IMR-90 (cell line): ENCODE measurements around the gene LAMA3. TPM values are rescaled to one million over a fixed set of nuclear protein-coding genes. Genes with fewer than 3 reads are reported as not detected.

Experiments used
- ATAC-seq: fragments of 200-7000 bp; cut with Tn5 transposase; 2 replicates; pipeline ENCODE4 v1.9.1; 2020; ENCODE audit warnings: low read depth, mild to moderate bottlenecking, moderate library complexity
- BruUV-seq: library from RNA; stranded (reverse); fragments of 400-500 nt; replicated peaks from 2 replicates; lab custom pipeline; 2021; lab: Mats Ljungman, UMichigan
- CTCF ChIA-PET: fragments of 300-600 bp; formaldehyde crosslinking; extraction: SDS; loops from one replicate; lab custom pipeline; 2021; ENCODE audit warnings: antibody characterized with exemption; lab: Yijun Ruan, JAX
- POLR2A ChIA-PET: fragments of 300-600 bp; sonication (Branson Sonifier 250); formaldehyde crosslinking; loops from one replicate; lab custom pipeline; 2022; ENCODE audit warnings: antibody characterized with exemption; ENCODE audit not compliant: unreplicated experiment; lab: Charles Lee
- DNase-seq: peaks from one replicate; pipeline ENCODE4 v3.0.0; 2013
- H2AFZ ChIP-seq: replicated peaks from 2 replicates; pipeline ENCODE3; 2013; ENCODE audit warnings: low read length, mild to moderate bottlenecking; ENCODE audit not compliant: poor library complexity
- H2AK5ac ChIP-seq: 2 replicates; pipeline ENCODE4 v1.6.1; 2013; ENCODE audit warnings: low read depth, low read length, inconsistent platforms
- H2AK9ac ChIP-seq: replicated peaks from 2 replicates; pipeline ENCODE3; 2013; ENCODE audit warnings: mild to moderate bottlenecking, low read depth, low read length, moderate library complexity; ENCODE audit not compliant: poor library complexity
- H2BK120ac ChIP-seq: 2 replicates; pipeline ENCODE4 v1.6.1; 2013; ENCODE audit warnings: low read depth, low read length, inconsistent platforms
- H2BK15ac ChIP-seq: 3 replicates; pipeline ENCODE4 v1.6.1; 2013; ENCODE audit warnings: low read depth, low read length, inconsistent platforms
- H2BK20ac ChIP-seq: 2 replicates; pipeline ENCODE4 v1.6.1; 2013; ENCODE audit warnings: low read depth, mild to moderate bottlenecking, inconsistent platforms, low read length, moderate library complexity
- H2BK5ac ChIP-seq: 2 replicates; pipeline ENCODE4 v1.6.1; 2013; ENCODE audit warnings: mild to moderate bottlenecking, low read depth, low read length, inconsistent platforms; ENCODE audit not compliant: poor library complexity, severe bottlenecking
- H3K14ac ChIP-seq: replicated peaks from 2 replicates; pipeline ENCODE4 v1.6.1; 2013; ENCODE audit warnings: low read depth, low read length, inconsistent platforms
- H3K18ac ChIP-seq: 2 replicates; pipeline ENCODE4 v1.6.1; 2013; ENCODE audit warnings: low read depth, low read length, control low read depth
- H3K23ac ChIP-seq: 2 replicates; pipeline ENCODE4 v1.6.1; 2013; ENCODE audit warnings: low read depth, low read length, inconsistent platforms
- H3K27ac ChIP-seq: 2 replicates; pipeline ENCODE4 v1.5.1; 2013; ENCODE audit warnings: mild to moderate bottlenecking, control low read depth, low read length; ENCODE audit not compliant: insufficient read depth
- H3K27me3 ChIP-seq: 2 replicates; pipeline ENCODE4 v1.6.1; 2013; ENCODE audit warnings: low read length; ENCODE audit not compliant: control insufficient read depth, insufficient read depth
- H3K36me3 ChIP-seq: 2 replicates; pipeline ENCODE4 v1.6.1; 2013; ENCODE audit warnings: low read length, mixed read lengths; ENCODE audit not compliant: control insufficient read depth, insufficient read depth
- H3K4ac ChIP-seq: 2 replicates; pipeline ENCODE4 v1.6.1; 2013; ENCODE audit warnings: low read depth, low read length, inconsistent platforms
- H3K4me1 ChIP-seq: 2 replicates; pipeline ENCODE4 v1.6.1; 2013; ENCODE audit warnings: low read length, mixed read lengths; ENCODE audit not compliant: control insufficient read depth, insufficient read depth
- H3K4me2 ChIP-seq: 2 replicates; pipeline ENCODE4 v1.6.1; 2013; ENCODE audit warnings: low read depth, mild to moderate bottlenecking, control low read depth, low read length, moderate library complexity
- H3K4me3 ChIP-seq: 2 replicates; pipeline ENCODE4 v1.5.1; 2013; ENCODE audit warnings: low read depth, mild to moderate bottlenecking, control low read depth, low read length, moderate library complexity; ENCODE audit not compliant: insufficient read depth
- H3K56ac ChIP-seq: 2 replicates; pipeline ENCODE4 v1.6.1; 2013; ENCODE audit warnings: low read length, inconsistent platforms; ENCODE audit not compliant: insufficient read depth; ENCODE audit errors: extremely low read depth
- H3K79me1 ChIP-seq, 2 experiments: 2 replicates each; pipeline ENCODE4 v1.6.1; 2013; ENCODE audit warnings: low read length in 2 of 2, inconsistent platforms in 1 of 2, low read depth in 1 of 2
- H3K9ac ChIP-seq: 2 replicates; pipeline ENCODE4 v1.6.1; 2013; ENCODE audit warnings: low read depth, low read length, control low read depth
- H3K9me1 ChIP-seq: 2 replicates; pipeline ENCODE4 v1.6.1; 2013; ENCODE audit warnings: low read length, inconsistent platforms; ENCODE audit not compliant: insufficient read depth
- H3K9me3 ChIP-seq: 2 replicates; pipeline ENCODE4 v1.6.1; 2013; ENCODE audit warnings: low read length; ENCODE audit not compliant: control insufficient read depth, insufficient read depth
- H4K20me1 ChIP-seq: 2 replicates; pipeline ENCODE4 v1.6.1; 2013; ENCODE audit warnings: low read length, inconsistent platforms; ENCODE audit not compliant: insufficient read depth
- H4K5ac ChIP-seq: 2 replicates; pipeline ENCODE4 v1.6.1; 2013; ENCODE audit warnings: mild to moderate bottlenecking, low read depth, low read length, control low read depth
- H4K8ac ChIP-seq, 2 experiments: 2 replicates each; pipeline ENCODE4 v1.6.1; 2013; ENCODE audit warnings: low read depth in 2 of 2, low read length in 2 of 2, control low read depth in 1 of 2, inconsistent platforms in 1 of 2
- H4K91ac ChIP-seq: 2 replicates; pipeline ENCODE4 v1.6.1; 2013; ENCODE audit warnings: low read depth, low read length, inconsistent platforms; ENCODE audit not compliant: insufficient read depth
- BHLHE40 ChIP-seq: fragments of 150-350 bp; IDR thresholded peaks from 2 replicates; pipeline ENCODE4 v1.6.1; 2016; ENCODE audit warnings: mild to moderate bottlenecking, low read depth, low read length
- CEBPB ChIP-seq: IDR thresholded peaks from 2 replicates; pipeline ENCODE4 v1.6.1; 2012; ENCODE audit warnings: low read depth, low read length, improper control_type of control experiment
- CHD1 ChIP-seq: IDR thresholded peaks from 2 replicates; pipeline ENCODE4 v1.6.1; 2012; ENCODE audit warnings: low read depth, low read length, improper control_type of control experiment
- MAZ ChIP-seq: IDR thresholded peaks from 2 replicates; pipeline ENCODE4 v1.6.1; 2012; ENCODE audit warnings: low read depth, mild to moderate bottlenecking, low read length, improper control_type of control experiment, moderate library complexity, borderline replicate concordance
- MXI1 ChIP-seq: IDR thresholded peaks from 2 replicates; pipeline ENCODE4 v1.6.1; 2012; ENCODE audit warnings: low read depth, mild to moderate bottlenecking, low read length, moderate library complexity, borderline replicate concordance
- NFE2L2 ChIP-seq: fragments of 150-350 bp; IDR thresholded peaks from 2 replicates; pipeline ENCODE4 v1.6.1; 2016; ENCODE audit warnings: low read depth, mild to moderate bottlenecking, low read length
- POLR2A ChIP-seq: IDR thresholded peaks from 2 replicates; pipeline ENCODE4 v1.6.1; 2012; ENCODE audit warnings: mild to moderate bottlenecking, low read depth, low read length
- RAD21 ChIP-seq: IDR thresholded peaks from 2 replicates; pipeline ENCODE4 v1.6.1; 2012; ENCODE audit warnings: low read length, improper control_type of control experiment
- SMC3 ChIP-seq: fragments of 150-350 bp; IDR thresholded peaks from 2 replicates; pipeline ENCODE4 v1.6.1; 2016; ENCODE audit warnings: low read depth, mild to moderate bottlenecking, antibody characterized with exemption, low read length, moderate library complexity
- WGBS, 2 experiments: methylation state at CpG; one replicate each; pipeline versions ENCODE4 v1.1.5 to v1.1.7; 2013; ENCODE audit warnings: missing lambda C conversion rate in 2 of 2; ENCODE audit not compliant: insufficient read length in 1 of 2; ENCODE audit errors: extremely low coverage in 2 of 2; 5-methylcytosine and 5-hydroxymethylcytosine counted together
- dilution Hi-C: fragments of 300-500 bp; cut with HindIII; formaldehyde crosslinking; loops from one replicate; pipeline ENCODE4 v1.14.3; 2018; ENCODE audit warnings: low sequenced_read_pairs; ENCODE audit not compliant: unreplicated experiment
- in situ Hi-C: fragments of 300-500 bp; cut with MboI; formaldehyde crosslinking; loops from 3 replicates; pipeline ENCODE4 v1.14.3; 2019; ENCODE audit warnings: low sequenced_read_pairs, inconsistent platforms, mixed read lengths
- intact Hi-C: fragments of 100-400 bp; cut with micrococcal nuclease; formaldehyde crosslinking; loops from 2 replicates; pipeline ENCODE4 v1.10.0; 2022
- polyA plus RNA-seq, 3 experiments: library from polyadenylated mRNA; depleted of rRNA; stranded (reverse); fragments of >200 nt; gene quantifications; 2 replicates each; pipeline ENCODE4 v1.2.3, GENCODE V29; 2012; ENCODE audit warnings: low replicate concordance in 1 of 3
- total RNA-seq: library from RNA; depleted of rRNA; stranded (reverse); fragments of >200 nt; gene quantifications from 2 replicates; pipeline ENCODE4 v1.2.3, GENCODE V29; 2012

Gene LAMA3
- total and polyA plus RNA-seq, 2 of the 4 experiments (the other 2 are of a cell fraction): 0.18 to 0.19 TPM

DNA sequence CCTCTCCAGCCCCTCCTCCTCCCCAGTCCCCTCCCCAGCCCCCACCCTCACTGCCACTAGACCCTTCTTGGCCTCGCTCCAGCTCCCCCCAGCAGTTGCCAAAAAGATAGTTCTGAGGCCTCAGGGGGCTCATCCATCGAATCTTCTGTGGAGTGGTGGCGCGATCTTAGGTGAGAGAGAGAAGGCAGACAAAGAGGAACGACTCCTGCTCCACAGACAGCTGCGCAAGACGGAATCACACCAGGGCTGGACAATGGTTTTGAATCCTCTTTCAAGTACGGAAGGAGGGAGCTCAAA is 68.1 kb downstream of the LAMA3 start (continued):
- TF ChIP-seq MAZ (no peak), BHLHE40 (no peak), RAD21 (no peak)

GRCh38 chr18:23758281-23758680 is 69.0 kb downstream of the LAMA3 start:
- DNase-seq (no peak), ATAC-seq (no peak)
- no peak overlapping the region for H2BK15ac ChIP-seq
- H2BK20ac ChIP-seq: no peak overlapping the region
- no peak overlapping the region for H2AFZ ChIP-seq
- POLR2A ChIA-PET: no interaction called here
- no peak overlapping the region for H2AK9ac ChIP-seq
- no peaks in the 10 kb centered on the region for H4K20me1 ChIP-seq
- no peak overlapping the region for H2AK5ac ChIP-seq
- BruUV-seq: no TSS peak
- H3K4me3 ChIP-seq: no peak overlapping the region
- dilution Hi-C loops (no loop called here), intact Hi-C loops (no loop called here), in situ Hi-C loops (no loop called here)
- CTCF ChIA-PET: no interaction called here
- H3K4ac ChIP-seq: no peak overlapping the region
- H2BK5ac ChIP-seq: no peak overlapping the region
- H3K79me1 ChIP-seq: no peaks in the 10 kb centered on the region
- H4K5ac ChIP-seq: no peak overlapping the region
- H3K23ac ChIP-seq: no peak overlapping the region
- no peaks in the 10 kb centered on the region for H3K9me3 ChIP-seq
- no peak overlapping the region for H4K8ac ChIP-seq
- H4K91ac ChIP-seq: no peak overlapping the region
- no peak overlapping the region for H2BK120ac ChIP-seq
- H3K18ac ChIP-seq: no peak overlapping the region
- WGBS, 2 experiments: 60% methylated on average over 3 of the region's 14 CpGs; no CpG with 5 or more reads in 1 of the 2 experiments
- H3K27ac ChIP-seq: no peak overlapping the region
- H3K9me1 ChIP-seq: no peaks in the 10 kb centered on the region
- no peak overlapping the region for H3K9ac ChIP-seq
- H3K36me3 ChIP-seq: no peaks in the 10 kb centered on the region
- H3K56ac ChIP-seq: no peak overlapping the region
- H3K4me2 ChIP-seq: no peak overlapping the region
- no peak overlapping the region for H3K14ac ChIP-seq
- no peak for TF ChIP-seq BHLHE40
- no peak for TF ChIP-seq CHD1
- TF ChIP-seq CEBPB: no peak
- no peak for TF ChIP-seq POLR2A
- no peak for TF ChIP-seq NFE2L2
- TF ChIP-seq SMC3: no peak
- no peak for TF ChIP-seq MXI1
- peaks cover 13% of the 10 kb centered on the region for H3K27me3 ChIP-seq
- H3K4me1 ChIP-seq: no peaks in the 10 kb centered on the region
